Keratinocyte (primary cell): ENCODE data around the gene WDR91.

Experiments
- CTCF ChIP-seq, 3 experiments: IDR thresholded peaks in 1 of 3; conservative IDR thresholded peaks in 1 of 3; optimal IDR thresholded peaks in 1 of 3; 2 replicates in 2 of 3; 3 replicates in 1 of 3; pipeline versions ENCODE3 to v1.5.1; 2011; ENCODE audit warnings: low read length in 3 of 3, mild to moderate bottlenecking in 3 of 3, moderate library complexity in 2 of 3, control low read depth in 1 of 3, inconsistent platforms in 1 of 3; ENCODE audit not compliant: insufficient read depth in 2 of 3; ENCODE audit errors: extremely low read depth in 1 of 3
- EZH2 ChIP-seq: IDR thresholded peaks from one replicate; pipeline ENCODE4 v1.6.1; 2012; ENCODE audit warnings: inconsistent platforms, mild to moderate bottlenecking, low read length, moderate library complexity

- TF ChIP-seq CTCF (optimal IDR thresholded peaks at IDR 0.05 in 1 of 3, IDR thresholded peaks at IDR 0.05 in 1 of 3, conservative IDR thresholded peaks at IDR 0.05 in 1 of 3; ENCODE audit: extremely low read depth in 1 of 3, insufficient read depth in 2 of 3, low read length in 3 of 3) (no peak), EZH2 (no peak)
Measured at GRCh38 chr7:135207406-135208101, 3.8 kb downstream of the WDR91 start.
